Gastrocnemius medialis (tissue), 4 donors: ENCODE measurements around the gene SLC38A9.

Experiments
- POLR2A ChIP-seq, 2 donors: fragments of 450-650 bp; IDR thresholded peaks; one replicate each; pipeline ENCODE4 v1.6.1; 2017; ENCODE audit warnings: antibody characterized with exemption in 2 of 2, mild to moderate bottlenecking in 2 of 2, moderate library complexity in 2 of 2
- TF ChIP-seq, protein P1 (sequence below), 5 experiments: fragments of 450-650 bp in 3 of 5; fragments of 200-600 bp in 2 of 5; sonication (generic) in 2 of 5; IDR thresholded peaks in 4 of 5; conservative IDR thresholded peaks in 1 of 5; 1 replicate in 4 of 5; 2 replicates in 1 of 5; pipeline ENCODE4 v1.5.1; 2016 to 2019; ENCODE audit warnings: antibody characterized with exemption in 5 of 5, mild to moderate bottlenecking in 3 of 5, moderate library complexity in 3 of 5

DNA sequence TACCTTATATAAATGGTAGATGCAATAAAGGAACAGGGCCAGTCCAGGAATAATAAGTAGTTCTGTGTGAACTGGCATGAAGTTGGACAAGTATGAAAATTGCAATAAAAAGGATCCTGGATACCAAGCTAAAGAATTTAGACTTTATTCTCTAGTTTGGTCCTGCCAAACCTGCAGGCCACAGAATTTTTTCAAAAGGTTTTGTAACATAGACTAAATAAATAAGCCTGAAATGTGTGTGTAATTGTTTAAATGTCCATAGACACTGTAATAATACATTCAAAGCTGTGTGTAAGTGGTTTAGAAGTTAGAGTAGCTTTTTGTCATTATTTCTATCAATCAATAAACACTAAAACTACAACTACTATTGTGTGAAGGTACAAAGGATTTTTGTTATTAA lies 101.6 kb downstream of the SLC38A9 start:
- TF ChIP-seq POLR2A (IDR thresholded peaks at IDR 0.05): no peak
- TF ChIP-seq, protein P1, sequence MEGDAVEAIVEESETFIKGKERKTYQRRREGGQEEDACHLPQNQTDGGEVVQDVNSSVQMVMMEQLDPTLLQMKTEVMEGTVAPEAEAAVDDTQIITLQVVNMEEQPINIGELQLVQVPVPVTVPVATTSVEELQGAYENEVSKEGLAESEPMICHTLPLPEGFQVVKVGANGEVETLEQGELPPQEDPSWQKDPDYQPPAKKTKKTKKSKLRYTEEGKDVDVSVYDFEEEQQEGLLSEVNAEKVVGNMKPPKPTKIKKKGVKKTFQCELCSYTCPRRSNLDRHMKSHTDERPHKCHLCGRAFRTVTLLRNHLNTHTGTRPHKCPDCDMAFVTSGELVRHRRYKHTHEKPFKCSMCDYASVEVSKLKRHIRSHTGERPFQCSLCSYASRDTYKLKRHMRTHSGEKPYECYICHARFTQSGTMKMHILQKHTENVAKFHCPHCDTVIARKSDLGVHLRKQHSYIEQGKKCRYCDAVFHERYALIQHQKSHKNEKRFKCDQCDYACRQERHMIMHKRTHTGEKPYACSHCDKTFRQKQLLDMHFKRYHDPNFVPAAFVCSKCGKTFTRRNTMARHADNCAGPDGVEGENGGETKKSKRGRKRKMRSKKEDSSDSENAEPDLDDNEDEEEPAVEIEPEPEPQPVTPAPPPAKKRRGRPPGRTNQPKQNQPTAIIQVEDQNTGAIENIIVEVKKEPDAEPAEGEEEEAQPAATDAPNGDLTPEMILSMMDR (IDR thresholded peaks at IDR 0.05 in 4 of 5, conservative IDR thresholded peaks at IDR 0.05 in 1 of 5): no peak
